Glomerular endothelial cell (primary cell): ENCODE measurements around the gene CACNA1C. TPM values are rescaled to one million over a fixed set of nuclear protein-coding genes. Genes with fewer than 3 reads are reported as not detected.
A peak's percentile ranks its signal among the peaks of the same experiment; 100 is the strongest.

Source experiments
- DNase-seq: peaks from one replicate; pipeline ENCODE4 v3.0.0-alpha.2; 2011; ENCODE audit warnings: low read depth, low spot score; ENCODE audit errors: extremely low read depth
- total RNA-seq: library from RNA; depleted of rRNA; stranded (reverse); fragments of >200 nt; gene quantifications from 2 replicates; pipeline ENCODE4 v1.2.3, GENCODE V29; 2015

CACNA1C gene
- total RNA-seq, 1 donor from 2014 or later = 0.47 TPM

GRCh38 chr12:2376908-2377657 lies 324.3 kb downstream of the CACNA1C start:
- DNase-seq = no peak

GRCh38 chr12:2378835-2379330 lies 326.1 kb downstream of the CACNA1C start:
- no peak for DNase-seq

GRCh38 chr12:2380946-2381345 lies 328.2 kb downstream of the CACNA1C start:
- DNase-seq = no peak

GRCh38 chr12:2382370-2383155 lies 329.8 kb downstream of the CACNA1C start:
- no peak for DNase-seq

GRCh38 chr12:2383325-2384028 lies 330.7 kb downstream of the CACNA1C start:
- no peak for DNase-seq

- DNase-seq = no peak
These were observed 331.2 kb downstream of the CACNA1C start for GRCh38 chr12:2384029-2384386.

GRCh38 chr12:2384533-2385351 lies 332.0 kb downstream of the CACNA1C start:
- DNase-seq = no peak

- no peak for DNase-seq
These were observed 332.7 kb downstream of the CACNA1C start for GRCh38 chr12:2385529-2385928.

- no peak for DNase-seq
These were observed 333.8 kb downstream of the CACNA1C start for GRCh38 chr12:2386566-2386965.

- DNase-seq = no peak
These were observed 334.5 kb downstream of the CACNA1C start for GRCh38 chr12:2387103-2387834.

GRCh38 chr12:2389079-2389790 lies 336.4 kb downstream of the CACNA1C start:
- DNase-seq = no peak

- DNase-seq = no peak
These were observed 337.3 kb downstream of the CACNA1C start for GRCh38 chr12:2390133-2390532.

GRCh38 chr12:2390850-2391390 lies 338.1 kb downstream of the CACNA1C start:
- no peak for DNase-seq

- no peak for DNase-seq
These were observed 339.0 kb downstream of the CACNA1C start for GRCh38 chr12:2391740-2392331.

- no peak for DNase-seq
These were observed 340.2 kb downstream of the CACNA1C start for GRCh38 chr12:2393016-2393415.

GRCh38 chr12:2393996-2394395 lies 341.2 kb downstream of the CACNA1C start:
- no peak for DNase-seq

- DNase-seq = peak; percentile 4
These were observed 342.7 kb downstream of the CACNA1C start for GRCh38 chr12:2395354-2395977.

- no peak for DNase-seq
These were observed 343.7 kb downstream of the CACNA1C start for GRCh38 chr12:2396448-2396871.
